Fibroblast of lung (primary cell): Measurements from ENCODE around the gene IL17B.

Experiments
- EZH2 ChIP-seq: IDR thresholded peaks from 2 replicates; pipeline ENCODE4 v1.5.1; 2012; ENCODE audit warnings: low read length, control low read depth, mild to moderate bottlenecking; ENCODE audit errors: missing control alignments
- TF ChIP-seq, protein P1 (sequence below), 2 donors: IDR thresholded peaks in 1 of 2; conservative IDR thresholded peaks in 1 of 2; 1 replicate in 1 of 2; 2 replicates in 1 of 2; pipeline ENCODE4 v1.5.1; 2011 to 2012; ENCODE audit warnings: low read length in 2 of 2, control low read depth in 1 of 2, inconsistent platforms in 1 of 2, low read depth in 1 of 2, mild to moderate bottlenecking in 1 of 2

DNA sequence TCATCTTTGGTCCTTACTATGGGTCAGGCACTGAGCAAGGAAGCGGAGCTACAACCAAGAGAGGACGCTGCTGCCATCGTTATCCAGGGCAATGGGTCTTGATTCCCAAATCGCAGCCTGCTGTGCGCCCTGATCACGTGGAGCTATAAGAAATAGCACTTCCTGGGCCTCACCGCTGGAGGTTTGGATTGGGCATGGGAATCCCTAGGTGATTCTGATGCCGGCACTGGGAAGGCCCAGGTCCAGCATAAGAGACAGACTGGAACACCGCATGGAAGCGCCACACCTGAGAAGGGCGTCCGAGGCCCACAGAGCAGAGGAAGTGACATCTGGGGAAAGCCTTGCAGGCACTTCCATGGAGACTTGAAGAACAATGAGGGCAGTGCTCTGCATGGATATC is 3.0 kb downstream of the IL17B start:
- TF ChIP-seq, protein P1, sequence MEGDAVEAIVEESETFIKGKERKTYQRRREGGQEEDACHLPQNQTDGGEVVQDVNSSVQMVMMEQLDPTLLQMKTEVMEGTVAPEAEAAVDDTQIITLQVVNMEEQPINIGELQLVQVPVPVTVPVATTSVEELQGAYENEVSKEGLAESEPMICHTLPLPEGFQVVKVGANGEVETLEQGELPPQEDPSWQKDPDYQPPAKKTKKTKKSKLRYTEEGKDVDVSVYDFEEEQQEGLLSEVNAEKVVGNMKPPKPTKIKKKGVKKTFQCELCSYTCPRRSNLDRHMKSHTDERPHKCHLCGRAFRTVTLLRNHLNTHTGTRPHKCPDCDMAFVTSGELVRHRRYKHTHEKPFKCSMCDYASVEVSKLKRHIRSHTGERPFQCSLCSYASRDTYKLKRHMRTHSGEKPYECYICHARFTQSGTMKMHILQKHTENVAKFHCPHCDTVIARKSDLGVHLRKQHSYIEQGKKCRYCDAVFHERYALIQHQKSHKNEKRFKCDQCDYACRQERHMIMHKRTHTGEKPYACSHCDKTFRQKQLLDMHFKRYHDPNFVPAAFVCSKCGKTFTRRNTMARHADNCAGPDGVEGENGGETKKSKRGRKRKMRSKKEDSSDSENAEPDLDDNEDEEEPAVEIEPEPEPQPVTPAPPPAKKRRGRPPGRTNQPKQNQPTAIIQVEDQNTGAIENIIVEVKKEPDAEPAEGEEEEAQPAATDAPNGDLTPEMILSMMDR (conservative IDR thresholded peaks at IDR 0.05 in 1 of 2, IDR thresholded peaks at IDR 0.05 in 1 of 2; ENCODE audit: low read depth in 1 of 2, low read length in 2 of 2) = no peak
- no peak for TF ChIP-seq EZH2
